Measurements from ENCODE around the gene WDPCP.

- TF ChIP-seq CHD2 (IDR thresholded peaks at IDR 0.05; ENCODE audit: low read length, partially characterized antibody) (no peak), CTCF (IDR thresholded peaks at IDR 0.05) (no peak), TAF1 (IDR thresholded peaks at IDR 0.05; ENCODE audit: borderline replicate concordance, low read depth, low read length) (no peak), EP300 (IDR thresholded peaks at IDR 0.05; ENCODE audit: borderline replicate concordance in 1 of 2, low read depth in 1 of 2, low read length in 1 of 2) (no peak), FOXM1 (IDR thresholded peaks at IDR 0.05; ENCODE audit: low read depth) (no peak), POLR2AphosphoS5 (IDR thresholded peaks at IDR 0.05; ENCODE audit: low read depth, low read length) (no peak), SIN3A (IDR thresholded peaks at IDR 0.05; ENCODE audit: borderline replicate concordance, low read depth, low read length) (no peak), FOXJ3 (CRISPR knock-in tag; IDR thresholded peaks at IDR 0.05) (no peak), RCOR1 (IDR thresholded peaks at IDR 0.05; ENCODE audit: low read length) (no peak), GATA2 (CRISPR knock-in tag; IDR thresholded peaks at IDR 0.05) (no peak), IRF3 (IDR thresholded peaks at IDR 0.05; ENCODE audit: low read depth, low read length) (no peak), REST (IDR thresholded peaks at IDR 0.05; ENCODE audit: low read depth, low read length) (no peak), RAD21 (IDR thresholded peaks at IDR 0.05; ENCODE audit: low read length) (no peak)
- TF ChIP-seq, protein P1, sequence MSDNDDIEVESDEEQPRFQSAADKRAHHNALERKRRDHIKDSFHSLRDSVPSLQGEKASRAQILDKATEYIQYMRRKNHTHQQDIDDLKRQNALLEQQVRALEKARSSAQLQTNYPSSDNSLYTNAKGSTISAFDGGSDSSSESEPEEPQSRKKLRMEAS (IDR thresholded peaks at IDR 0.05; ENCODE audit: low read depth) = no peak
Observed at GRCh38 chr2:63537306-63537705, 51.0 kb downstream of the WDPCP start.
